ENCODE results near the gene CT45A5.
"Not testable (repeated sequence)": the region's sequence is repeated elsewhere in the genome, so short reads cannot be mapped to it uniquely, and the experiment has no call there.

GRCh38 chrX:135819912-135820311, 34.6 kb upstream of the CT45A5 start, which contains the start of gene CT45A2:
- TF ChIP-seq, protein P1, sequence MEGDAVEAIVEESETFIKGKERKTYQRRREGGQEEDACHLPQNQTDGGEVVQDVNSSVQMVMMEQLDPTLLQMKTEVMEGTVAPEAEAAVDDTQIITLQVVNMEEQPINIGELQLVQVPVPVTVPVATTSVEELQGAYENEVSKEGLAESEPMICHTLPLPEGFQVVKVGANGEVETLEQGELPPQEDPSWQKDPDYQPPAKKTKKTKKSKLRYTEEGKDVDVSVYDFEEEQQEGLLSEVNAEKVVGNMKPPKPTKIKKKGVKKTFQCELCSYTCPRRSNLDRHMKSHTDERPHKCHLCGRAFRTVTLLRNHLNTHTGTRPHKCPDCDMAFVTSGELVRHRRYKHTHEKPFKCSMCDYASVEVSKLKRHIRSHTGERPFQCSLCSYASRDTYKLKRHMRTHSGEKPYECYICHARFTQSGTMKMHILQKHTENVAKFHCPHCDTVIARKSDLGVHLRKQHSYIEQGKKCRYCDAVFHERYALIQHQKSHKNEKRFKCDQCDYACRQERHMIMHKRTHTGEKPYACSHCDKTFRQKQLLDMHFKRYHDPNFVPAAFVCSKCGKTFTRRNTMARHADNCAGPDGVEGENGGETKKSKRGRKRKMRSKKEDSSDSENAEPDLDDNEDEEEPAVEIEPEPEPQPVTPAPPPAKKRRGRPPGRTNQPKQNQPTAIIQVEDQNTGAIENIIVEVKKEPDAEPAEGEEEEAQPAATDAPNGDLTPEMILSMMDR (IDR thresholded peaks at IDR 0.05): not testable (repeated sequence)
- not testable (repeated sequence) for TF ChIP-seq MYC (IDR thresholded peaks at IDR 0.05; ENCODE audit: borderline replicate concordance, low read length); POLR2A (IDR thresholded peaks at IDR 0.05; ENCODE audit: low read length); KDM1A (IDR thresholded peaks at IDR 0.05; ENCODE audit: low read depth); MAX (IDR thresholded peaks at IDR 0.05); SMC3 (IDR thresholded peaks at IDR 0.05); RFX5 (IDR thresholded peaks at IDR 0.05); ESRRA (IDR thresholded peaks at IDR 0.05; ENCODE audit: borderline replicate concordance, low read length); HOXA7 (CRISPR knock-in tag; IDR thresholded peaks at IDR 0.05); REST (IDR thresholded peaks at IDR 0.05); ELK1 (IDR thresholded peaks at IDR 0.05; ENCODE audit: low read depth, low read length)
- TF ChIP-seq, protein P2, sequence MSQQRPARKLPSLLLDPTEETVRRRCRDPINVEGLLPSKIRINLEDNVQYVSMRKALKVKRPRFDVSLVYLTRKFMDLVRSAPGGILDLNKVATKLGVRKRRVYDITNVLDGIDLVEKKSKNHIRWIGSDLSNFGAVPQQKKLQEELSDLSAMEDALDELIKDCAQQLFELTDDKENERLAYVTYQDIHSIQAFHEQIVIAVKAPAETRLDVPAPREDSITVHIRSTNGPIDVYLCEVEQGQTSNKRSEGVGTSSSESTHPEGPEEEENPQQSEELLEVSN (IDR thresholded peaks at IDR 0.05; ENCODE audit: borderline replicate concordance, low read depth): not testable (repeated sequence)
- TF ChIP-seq, protein P3, sequence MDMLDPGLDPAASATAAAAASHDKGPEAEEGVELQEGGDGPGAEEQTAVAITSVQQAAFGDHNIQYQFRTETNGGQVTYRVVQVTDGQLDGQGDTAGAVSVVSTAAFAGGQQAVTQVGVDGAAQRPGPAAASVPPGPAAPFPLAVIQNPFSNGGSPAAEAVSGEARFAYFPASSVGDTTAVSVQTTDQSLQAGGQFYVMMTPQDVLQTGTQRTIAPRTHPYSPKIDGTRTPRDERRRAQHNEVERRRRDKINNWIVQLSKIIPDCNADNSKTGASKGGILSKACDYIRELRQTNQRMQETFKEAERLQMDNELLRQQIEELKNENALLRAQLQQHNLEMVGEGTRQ (IDR thresholded peaks at IDR 0.05): not testable (repeated sequence)
